Measurements from ENCODE around the gene PDZD2. TPM values are rescaled to one million over a fixed set of nuclear protein-coding genes. Genes with fewer than 3 reads are reported as not detected.
"Not testable (repeated sequence)": the region's sequence is repeated elsewhere in the genome, so short reads cannot be mapped to it uniquely, and the experiment has no call there.

PDZD2 gene
- total and polyA plus RNA-seq, 2 experiments from 2014 or later, result 8.3 to 16.9 TPM

DNA sequence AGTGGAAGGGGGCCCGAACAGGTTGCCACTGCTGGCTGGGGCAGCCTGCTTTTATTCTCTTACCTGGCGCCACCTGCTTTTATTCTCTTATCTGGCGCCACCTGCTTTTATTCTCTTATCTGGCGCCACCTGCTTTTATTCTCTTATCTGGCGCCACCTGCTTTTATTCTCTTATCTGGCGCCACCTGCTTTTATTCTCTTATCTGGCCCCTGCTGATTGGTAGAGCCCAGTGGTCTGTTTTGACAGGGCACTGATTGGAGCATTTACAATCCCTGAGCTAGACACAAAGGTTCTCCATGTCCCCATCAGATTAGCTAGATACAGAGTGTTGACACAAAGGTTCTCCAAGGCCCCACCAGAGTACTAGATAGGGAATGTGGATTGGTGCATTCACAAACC is 52.5 kb downstream of the PDZD2 start:
- H3K4me3 ChIP-seq; H3K36me3 Mint-ChIP-seq (ENCODE audit: low read depth); H3K27me3 ChIP-seq (ENCODE audit: insufficient read depth); H3K27me3 Mint-ChIP-seq (ENCODE audit: insufficient read depth, low read depth, poor library complexity); ATAC-seq; H3K4me1 ChIP-seq (ENCODE audit: insufficient read depth); H3K79me2 ChIP-seq (replicated peaks; ENCODE audit: insufficient read depth); DNase-seq (ENCODE audit: low spot score); H3K36me3 ChIP-seq (ENCODE audit: insufficient read depth); H3F3A ChIP-seq (replicated peaks; ENCODE audit: low read depth); H2AFZ ChIP-seq; H4K20me1 ChIP-seq (replicated peaks; ENCODE audit: insufficient read depth); H3K9me3 Mint-ChIP-seq; H3K4me2 ChIP-seq; H3K4me3 Mint-ChIP-seq; H3K27ac Mint-ChIP-seq; H3K27ac ChIP-seq (ENCODE audit: low read depth); H3K9me2 ChIP-seq (ENCODE audit: insufficient read depth): not testable (repeated sequence)
- peaks cover 11% of the 10 kb centered on the region; the same call in 2 of the 3 replicates for H3K4me1 Mint-ChIP-seq

DNA sequence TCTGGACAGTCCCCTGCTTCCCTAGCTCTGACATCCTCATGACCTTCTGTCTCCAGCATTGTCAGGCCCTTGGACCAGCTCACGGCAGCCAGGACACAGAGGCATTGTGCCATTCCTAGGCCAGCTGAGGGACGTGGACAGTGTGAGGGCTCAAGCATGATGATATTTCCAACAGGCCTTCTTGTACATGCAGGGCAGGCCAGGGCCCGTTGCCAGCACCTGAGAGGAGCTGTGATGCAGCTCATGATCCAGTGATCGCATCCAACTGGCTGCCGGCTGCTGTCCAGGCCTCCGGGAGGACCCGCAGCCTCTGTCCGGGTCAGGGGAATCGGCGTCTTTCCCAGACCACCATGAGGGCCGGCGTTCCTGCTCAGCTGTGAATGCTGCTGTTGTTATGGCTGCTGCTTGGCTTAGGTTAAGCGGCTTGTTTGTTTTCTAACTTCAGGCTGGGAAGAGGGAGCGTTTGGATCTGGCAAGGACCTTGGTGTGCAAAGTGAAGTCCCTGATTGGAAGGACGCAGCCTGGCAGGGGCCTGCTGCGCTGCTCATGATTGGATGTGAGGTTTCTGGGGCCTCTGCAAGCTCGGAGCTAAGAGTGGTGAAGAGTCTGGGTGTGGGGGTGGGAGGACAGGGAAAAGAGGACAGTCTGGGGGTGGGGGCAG is 53.8 kb downstream of the PDZD2 start:
- H2AFZ ChIP-seq, result no peak overlapping the region
- no peak overlapping the region for H3K27ac ChIP-seq (ENCODE audit: low read depth)
- Mint-ChIP-seq H3K27ac (no peak overlapping the region), H3K36me3 (ENCODE audit: low read depth) (no peaks in the 10 kb centered on the region), H3K27me3 (ENCODE audit: insufficient read depth, low read depth, poor library complexity) (peaks cover 5% of the 10 kb centered on the region), H3K4me3 (no peak overlapping the region), H3K4me1 (peaks cover 11% of the 10 kb centered on the region; the same call in 2 of the 3 replicates), H3K9me3 (peaks cover 8% of the 10 kb centered on the region)
- no peak overlapping the region for H3K4me2 ChIP-seq
- peaks cover 5% of the 10 kb centered on the region; the same call in 1 of the 2 replicates for H3K4me1 ChIP-seq (ENCODE audit: insufficient read depth)
- no peaks in the 10 kb centered on the region for H3K27me3 ChIP-seq (ENCODE audit: insufficient read depth)
- ATAC-seq (no peak), DNase-seq (ENCODE audit: low spot score) (no peak)
- H3F3A ChIP-seq (replicated peaks; ENCODE audit: low read depth), result no peaks in the 10 kb centered on the region
- no peaks in the 10 kb centered on the region for H3K36me3 ChIP-seq (ENCODE audit: insufficient read depth)
- H4K20me1 ChIP-seq (replicated peaks; ENCODE audit: insufficient read depth), result no peaks in the 10 kb centered on the region
- no peak overlapping the region for H3K4me3 ChIP-seq
- peaks cover 7% of the 10 kb centered on the region for H3K9me2 ChIP-seq (ENCODE audit: insufficient read depth)
- H3K79me2 ChIP-seq (replicated peaks; ENCODE audit: insufficient read depth), result no peaks in the 10 kb centered on the region
- no peak for TF ChIP-seq ETS1 (IDR thresholded peaks at IDR 0.05)
- TF ChIP-seq NANOG (IDR thresholded peaks at IDR 0.05; ENCODE audit: borderline replicate concordance), result no peak
- TF ChIP-seq STAT1 (IDR thresholded peaks at IDR 0.05; ENCODE audit: unreplicated experiment), result no peak
- TF ChIP-seq, protein P1, sequence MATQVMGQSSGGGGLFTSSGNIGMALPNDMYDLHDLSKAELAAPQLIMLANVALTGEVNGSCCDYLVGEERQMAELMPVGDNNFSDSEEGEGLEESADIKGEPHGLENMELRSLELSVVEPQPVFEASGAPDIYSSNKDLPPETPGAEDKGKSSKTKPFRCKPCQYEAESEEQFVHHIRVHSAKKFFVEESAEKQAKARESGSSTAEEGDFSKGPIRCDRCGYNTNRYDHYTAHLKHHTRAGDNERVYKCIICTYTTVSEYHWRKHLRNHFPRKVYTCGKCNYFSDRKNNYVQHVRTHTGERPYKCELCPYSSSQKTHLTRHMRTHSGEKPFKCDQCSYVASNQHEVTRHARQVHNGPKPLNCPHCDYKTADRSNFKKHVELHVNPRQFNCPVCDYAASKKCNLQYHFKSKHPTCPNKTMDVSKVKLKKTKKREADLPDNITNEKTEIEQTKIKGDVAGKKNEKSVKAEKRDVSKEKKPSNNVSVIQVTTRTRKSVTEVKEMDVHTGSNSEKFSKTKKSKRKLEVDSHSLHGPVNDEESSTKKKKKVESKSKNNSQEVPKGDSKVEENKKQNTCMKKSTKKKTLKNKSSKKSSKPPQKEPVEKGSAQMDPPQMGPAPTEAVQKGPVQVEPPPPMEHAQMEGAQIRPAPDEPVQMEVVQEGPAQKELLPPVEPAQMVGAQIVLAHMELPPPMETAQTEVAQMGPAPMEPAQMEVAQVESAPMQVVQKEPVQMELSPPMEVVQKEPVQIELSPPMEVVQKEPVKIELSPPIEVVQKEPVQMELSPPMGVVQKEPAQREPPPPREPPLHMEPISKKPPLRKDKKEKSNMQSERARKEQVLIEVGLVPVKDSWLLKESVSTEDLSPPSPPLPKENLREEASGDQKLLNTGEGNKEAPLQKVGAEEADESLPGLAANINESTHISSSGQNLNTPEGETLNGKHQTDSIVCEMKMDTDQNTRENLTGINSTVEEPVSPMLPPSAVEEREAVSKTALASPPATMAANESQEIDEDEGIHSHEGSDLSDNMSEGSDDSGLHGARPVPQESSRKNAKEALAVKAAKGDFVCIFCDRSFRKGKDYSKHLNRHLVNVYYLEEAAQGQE (IDR thresholded peaks at IDR 0.05; ENCODE audit: unreplicated experiment), result no peak
- TF ChIP-seq CREB1 (CRISPR knock-in tag; IDR thresholded peaks at IDR 0.05; ENCODE audit: low read depth), result no peak
- TF ChIP-seq POLR2AphosphoS5 (IDR thresholded peaks at IDR 0.05; ENCODE audit: low read depth), result no peak
- TF ChIP-seq EZH2 (IDR thresholded peaks at IDR 0.05; ENCODE audit: low read depth, unreplicated experiment), result no peak
- TF ChIP-seq ZNF462 (CRISPR knock-in tag; IDR thresholded peaks at IDR 0.05), result no peak
- no peak for TF ChIP-seq ZNF331 (CRISPR knock-in tag; IDR thresholded peaks at IDR 0.05; ENCODE audit: low read depth)
- no peak for TF ChIP-seq EZH2phosphoT487 (IDR thresholded peaks at IDR 0.05; ENCODE audit: unreplicated experiment)

Data from GM23338 (cell line).